ENCODE measurements around the gene CRIP2. TPM values are rescaled to one million over a fixed set of nuclear protein-coding genes. Genes with fewer than 3 reads are reported as not detected.

CRIP2 gene
- total RNA-seq, 4 donors from 2014 or later: 31.4 to 47.1 (median 38.8) TPM

GRCh38 chr14:105427412-105427811 lies 47.2 kb upstream of the CRIP2 start:
- in situ Hi-C loops (cut with MboI; ENCODE audit: low sequenced_read_pairs in 4 of 4): no loop called here

DNA sequence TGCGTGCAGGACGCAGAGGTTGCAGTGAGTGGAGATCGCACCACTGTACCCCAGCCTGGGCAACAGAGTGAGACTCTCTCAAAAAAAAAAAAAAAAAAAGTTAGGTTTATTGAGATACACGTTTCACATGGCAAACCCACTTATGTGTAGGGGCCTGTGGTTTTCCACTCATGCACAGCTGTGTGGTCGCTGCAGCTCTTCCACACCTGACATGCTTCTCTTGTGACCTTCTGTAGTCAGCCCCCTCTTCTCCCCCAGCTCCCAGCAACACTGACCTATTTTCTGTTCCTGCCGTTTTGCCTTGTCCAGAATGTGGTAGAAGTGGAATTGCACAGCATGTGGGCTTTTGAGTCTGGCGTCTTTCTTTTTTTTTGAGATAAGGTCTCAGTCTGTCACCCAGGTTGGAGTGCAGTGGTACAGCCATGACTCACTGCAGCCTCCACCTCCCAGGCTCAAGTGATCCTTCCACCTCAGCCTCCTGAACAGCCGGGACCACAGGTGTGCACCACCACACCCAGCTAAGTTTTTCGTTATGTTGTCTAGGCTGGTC lies 46.6 kb upstream of the CRIP2 start:
- in situ Hi-C loops (cut with MboI; ENCODE audit: low sequenced_read_pairs in 4 of 4) (no loop called here), intact Hi-C loops (cut with DNase I; ENCODE audit: low total_unique reads) (loop anchor here (1.0 kb wide), 1 partner anchor 39 kb away; no protein-coding TSS in a partner anchor)
- peaks cover 3 to 12% of the 10 kb centered on the region in 2 donors for H3K4me1 ChIP-seq
- TF ChIP-seq CTCF (IDR thresholded peaks at IDR 0.05 in 4 of 5, conservative IDR thresholded peaks at IDR 0.05 in 1 of 5) (no peak), POLR2A (IDR thresholded peaks at IDR 0.05) (no peak)
- DNase-seq (no peak), ATAC-seq (no peak)
- no peaks in the 10 kb centered on the region for H3K9me3 ChIP-seq
- no peak overlapping the region for H3K4me3 ChIP-seq
- no peaks in the 10 kb centered on the region for H3K27me3 ChIP-seq
- H3K27ac ChIP-seq: no peak overlapping the region
- no peaks in the 10 kb centered on the region for H3K36me3 ChIP-seq

More at GRCh38 chr14:105427412-105427811, 47.2 kb upstream of the CRIP2 start:
- Histone ChIP-seq H3K4me1 (peaks cover 3 to 12% of the 10 kb centered on the region in 2 donors), H3K4me3 (no peak overlapping the region), H3K27me3 (no peaks in the 10 kb centered on the region), H3K27ac (no peak overlapping the region), H3K36me3 (no peaks in the 10 kb centered on the region), H3K9me3 (no peaks in the 10 kb centered on the region)
- ATAC-seq (no peak), DNase-seq (no peak)
- intact Hi-C loops (cut with DNase I; ENCODE audit: low total_unique reads): no loop called here
- TF ChIP-seq CTCF (IDR thresholded peaks at IDR 0.05 in 4 of 5, conservative IDR thresholded peaks at IDR 0.05 in 1 of 5) (no peak), POLR2A (IDR thresholded peaks at IDR 0.05) (no peak)

- DNase-seq (no peak), ATAC-seq (peak in 1 of 2 donors; percentile 30)
- in situ Hi-C loops (cut with MboI; ENCODE audit: low sequenced_read_pairs in 4 of 4): no loop called here
- H3K36me3 ChIP-seq: no peaks in the 10 kb centered on the region
- peaks cover 3 to 12% of the 10 kb centered on the region in 2 donors for H3K4me1 ChIP-seq
- no peaks in the 10 kb centered on the region for H3K9me3 ChIP-seq
- H3K27ac ChIP-seq: peak overlapping the region in 3 of 4 donors; percentile 7 to 51 (median 18)
- H3K4me3 ChIP-seq: no peak overlapping the region
- TF ChIP-seq CTCF (IDR thresholded peaks at IDR 0.05 in 4 of 5, conservative IDR thresholded peaks at IDR 0.05 in 1 of 5) (no peak), POLR2A (IDR thresholded peaks at IDR 0.05) (no peak)
- intact Hi-C loops (cut with DNase I; ENCODE audit: low total_unique reads): no loop called here
- no peaks in the 10 kb centered on the region for H3K27me3 ChIP-seq
Observed at GRCh38 chr14:105430042-105430441, 44.6 kb upstream of the CRIP2 start.

DNA sequence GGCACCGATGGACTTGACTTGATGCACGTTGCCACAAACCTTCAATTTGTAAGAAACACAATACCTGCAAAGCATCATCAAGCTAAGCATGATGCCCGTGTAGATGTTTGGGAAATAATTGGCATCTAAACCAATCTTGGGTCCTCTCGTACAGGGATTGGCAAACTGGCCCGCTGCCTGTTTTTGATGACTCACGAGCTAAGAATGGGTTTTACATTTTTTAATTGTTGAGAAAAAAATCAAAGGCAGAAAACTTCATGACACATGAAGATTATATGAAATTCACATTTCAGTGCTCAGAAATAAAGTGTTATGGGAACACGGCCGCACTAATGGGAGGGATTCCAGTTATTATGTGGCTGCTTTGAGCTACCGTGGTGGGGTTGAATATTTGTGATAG lies 44.1 kb upstream of the CRIP2 start:
- H3K4me3 ChIP-seq: no peak overlapping the region
- ATAC-seq (no peak), DNase-seq (no peak)
- peaks cover 3 to 12% of the 10 kb centered on the region in 2 donors for H3K4me1 ChIP-seq
- intact Hi-C loops (cut with DNase I; ENCODE audit: low total_unique reads): no loop called here
- H3K36me3 ChIP-seq: no peaks in the 10 kb centered on the region
- TF ChIP-seq CTCF (IDR thresholded peaks at IDR 0.05 in 4 of 5, conservative IDR thresholded peaks at IDR 0.05 in 1 of 5): no peak
- no peaks in the 10 kb centered on the region for H3K9me3 ChIP-seq
- peak overlapping the region; percentile 5 to 51 (median 22) for H3K27ac ChIP-seq
- in situ Hi-C loops (cut with MboI; ENCODE audit: low sequenced_read_pairs in 4 of 4): no loop called here
- no peaks in the 10 kb centered on the region for H3K27me3 ChIP-seq

DNA sequence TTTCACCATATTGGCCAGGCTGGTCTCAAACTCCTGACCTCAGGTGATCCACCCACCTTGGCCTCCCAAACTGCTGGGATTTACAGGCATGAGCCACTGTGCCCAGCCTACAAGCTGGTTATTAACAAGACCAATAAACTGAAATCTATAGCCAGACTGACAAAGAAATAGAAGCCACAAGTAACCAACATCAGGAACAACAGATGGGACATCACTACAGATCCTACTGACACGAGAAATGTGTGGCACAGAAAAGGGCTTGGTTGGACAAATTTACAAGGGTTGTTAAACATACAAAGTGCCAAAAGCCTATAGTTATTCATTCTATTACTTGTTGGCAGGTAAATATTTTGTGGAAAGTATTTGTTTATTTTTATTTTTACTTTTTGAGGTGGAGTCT lies 43.4 kb upstream of the CRIP2 start:
- intact Hi-C loops (cut with DNase I; ENCODE audit: low total_unique reads): no loop called here

More for the DNA sequence above, 43.4 kb upstream of the CRIP2 start:
- no peaks in the 10 kb centered on the region for H3K36me3 ChIP-seq
- in situ Hi-C loops (cut with MboI; ENCODE audit: low sequenced_read_pairs in 4 of 4): no loop called here
- H3K9me3 ChIP-seq: no peaks in the 10 kb centered on the region
- no peak for TF ChIP-seq POLR2A (IDR thresholded peaks at IDR 0.05)
- no peak for TF ChIP-seq CTCF (IDR thresholded peaks at IDR 0.05 in 4 of 5, conservative IDR thresholded peaks at IDR 0.05 in 1 of 5)
- no peaks in the 10 kb centered on the region for H3K27me3 ChIP-seq
- ATAC-seq: no peak
- H3K27ac ChIP-seq: peak overlapping the region in 2 of 4 donors; percentile 37 to 51
- DNase-seq: no peak
- peaks cover 3 to 12% of the 10 kb centered on the region in 2 donors for H3K4me1 ChIP-seq
- no peak overlapping the region for H3K4me3 ChIP-seq

Data from gastrocnemius medialis (tissue), 4 donors.